Measurements from ENCODE around the gene CPXM2.

DNA sequence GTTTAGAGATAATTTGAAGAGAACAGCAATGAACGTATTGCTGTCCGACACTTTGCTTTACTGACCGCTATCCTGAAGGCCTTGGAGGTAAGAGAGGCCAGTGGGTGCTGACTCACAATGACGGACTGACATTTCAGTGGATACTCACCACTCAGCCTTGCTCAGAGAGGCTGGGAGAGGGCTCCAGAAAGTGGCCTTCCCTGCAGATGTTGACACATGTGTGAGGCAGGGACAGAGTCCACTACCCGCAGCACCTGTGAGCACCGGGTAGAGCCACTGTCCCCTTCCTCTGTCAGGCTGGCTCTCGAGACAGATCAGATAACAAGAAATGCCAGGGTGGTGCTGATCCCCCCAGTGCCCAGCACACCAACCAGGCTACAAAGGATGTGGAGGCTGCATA is 150.5 kb downstream of the CPXM2 start:
- no peak for TF ChIP-seq CTCF (IDR thresholded peaks at IDR 0.05; ENCODE audit: insufficient read depth, low read length, poor library complexity, severe bottlenecking)
- TF ChIP-seq EZH2phosphoT487 (conservative IDR thresholded peaks at IDR 0.05; ENCODE audit: low read length): no peak

Data from SU-DHL-6 (cell line).